Astrocyte (in vitro differentiated cells and primary cell): ENCODE data around the gene BRSK1. TPM values are rescaled to one million over a fixed set of nuclear protein-coding genes. Genes with fewer than 3 reads are reported as not detected.

Experiments
- DNase-seq: peaks from one replicate; pipeline ENCODE4 v3.0.0-alpha.2; 2010; ENCODE audit warnings: low read depth
- FAIRE-seq: peaks from 2 replicates; lab custom pipeline; 2011; peaks lifted over from hg19 to GRCh38; lab: Jason Lieb, UNC
- H2AFZ ChIP-seq: 2 replicates; pipeline ENCODE4 v1.6.0; 2012; ENCODE audit warnings: low read depth, low read length, inconsistent platforms
- H3K27ac ChIP-seq: 2 replicates; pipeline ENCODE4 v1.5.1; 2011; ENCODE audit warnings: low read depth, low read length, inconsistent platforms
- H3K27me3 ChIP-seq: 2 replicates; pipeline ENCODE4 v1.6.0; 2011; ENCODE audit warnings: low read length, inconsistent platforms; ENCODE audit not compliant: insufficient read depth
- H3K36me3 ChIP-seq: 2 replicates; pipeline ENCODE4 v1.5.1; 2011; ENCODE audit warnings: low read length, inconsistent platforms; ENCODE audit not compliant: insufficient read depth
- H3K4me1 ChIP-seq: 2 replicates; pipeline ENCODE4 v1.5.1; 2011; ENCODE audit warnings: low read length, inconsistent platforms; ENCODE audit not compliant: insufficient read depth
- H3K4me2 ChIP-seq: 2 replicates; pipeline ENCODE4 v1.6.0; 2012; ENCODE audit warnings: low read length, inconsistent platforms
- H3K4me3 ChIP-seq: 2 replicates; pipeline ENCODE4 v1.5.1; 2011; ENCODE audit warnings: low read depth, mild to moderate bottlenecking, low read length, inconsistent platforms; ENCODE audit not compliant: insufficient read depth
- H3K79me2 ChIP-seq: 2 replicates; pipeline ENCODE4 v1.6.0; 2012; ENCODE audit warnings: mild to moderate bottlenecking, low read length, inconsistent platforms; ENCODE audit not compliant: insufficient read depth
- H3K9ac ChIP-seq: 2 replicates; pipeline ENCODE4 v1.6.0; 2012; ENCODE audit warnings: mild to moderate bottlenecking, low read length, inconsistent platforms
- H3K9me3 ChIP-seq: 2 replicates; pipeline ENCODE4 v1.5.1; 2012; ENCODE audit warnings: low read depth, mild to moderate bottlenecking, low read length, inconsistent platforms; ENCODE audit not compliant: insufficient read depth
- H4K20me1 ChIP-seq: 2 replicates; pipeline ENCODE4 v1.6.0; 2012; ENCODE audit warnings: low read length, inconsistent platforms; ENCODE audit not compliant: insufficient read depth
- H3K27ac Mint-ChIP-seq: one replicate; pipeline ENCODE4 v1.8.0; 2021; ENCODE audit warnings: mild to moderate bottlenecking, mixed read lengths; ENCODE audit not compliant: unreplicated experiment
- H3K27me3 Mint-ChIP-seq: one replicate; pipeline ENCODE4 v1.8.0; 2021; ENCODE audit warnings: low read depth, mixed read lengths; ENCODE audit not compliant: unreplicated experiment
- H3K36me3 Mint-ChIP-seq: one replicate; pipeline ENCODE4 v1.8.0; 2021; ENCODE audit warnings: low read depth, mixed read lengths; ENCODE audit not compliant: unreplicated experiment
- H3K4me1 Mint-ChIP-seq: one replicate; pipeline ENCODE4 v1.8.0; 2021; ENCODE audit warnings: low read depth, mixed read lengths; ENCODE audit not compliant: unreplicated experiment
- H3K4me3 Mint-ChIP-seq: one replicate; pipeline ENCODE4 v1.8.0; 2021; ENCODE audit warnings: mild to moderate bottlenecking, moderate library complexity, mixed read lengths; ENCODE audit not compliant: unreplicated experiment
- H3K9me3 Mint-ChIP-seq: one replicate; pipeline ENCODE4 v1.8.0; 2021; ENCODE audit warnings: mild to moderate bottlenecking, mixed read lengths; ENCODE audit not compliant: unreplicated experiment
- CTCF ChIP-seq: IDR thresholded peaks from 2 replicates; pipeline ENCODE4 v1.5.1; 2011; ENCODE audit warnings: low read depth, mild to moderate bottlenecking, inconsistent platforms, low read length, moderate library complexity; ENCODE audit not compliant: insufficient read depth
- EZH2 ChIP-seq: IDR thresholded peaks from 2 replicates; pipeline ENCODE4 v1.6.1; 2012; ENCODE audit warnings: mild to moderate bottlenecking, low read length, inconsistent platforms; ENCODE audit not compliant: insufficient read depth
- total RNA-seq: library from RNA; stranded (reverse); gene quantifications from 2 replicates; pipeline ENCODE4 v1.2.1, GENCODE V29; 2021

BRSK1 gene
- total RNA-seq, 1 donor from 2014 or later = 18.8 TPM

- Mint-ChIP-seq H3K27ac (no peak overlapping the region), H3K4me3 (no peak overlapping the region), H3K36me3 (peaks cover 13% of the 10 kb centered on the region), H3K9me3 (peaks cover 2% of the 10 kb centered on the region), H3K27me3 (no peaks in the 10 kb centered on the region), H3K4me1 (no peaks in the 10 kb centered on the region)
- no peak overlapping the region for H2AFZ ChIP-seq
- H3K4me2 ChIP-seq = no peak overlapping the region
- DNase-seq (no peak), FAIRE-seq (no peak)
- peaks cover 5% of the 10 kb centered on the region for H3K79me2 ChIP-seq
- H3K27ac ChIP-seq = no peak overlapping the region
- H3K27me3 ChIP-seq = no peaks in the 10 kb centered on the region
- H3K4me1 ChIP-seq = no peaks in the 10 kb centered on the region
- H3K36me3 ChIP-seq = no peaks in the 10 kb centered on the region
- no peak overlapping the region for H3K4me3 ChIP-seq
- peaks cover 6% of the 10 kb centered on the region for H4K20me1 ChIP-seq
- TF ChIP-seq CTCF (no peak), EZH2 (no peak)
- H3K9me3 ChIP-seq = peaks cover 4% of the 10 kb centered on the region
- H3K9ac ChIP-seq = no peak overlapping the region
These were observed 14.5 kb upstream of the BRSK1 start for GRCh38 chr19:55269299-55269698.

GRCh38 chr19:55270172-55270942 is 13.4 kb upstream of the BRSK1 start:
- no peak for FAIRE-seq
- Histone ChIP-seq H3K4me3 (no peak overlapping the region), H3K4me2 (no peak overlapping the region), H2AFZ (no peak overlapping the region), H4K20me1 (peaks cover 6% of the 10 kb centered on the region), H3K36me3 (no peaks in the 10 kb centered on the region), H3K79me2 (peaks cover 5% of the 10 kb centered on the region), H3K9ac (no peak overlapping the region), H3K27ac (no peak overlapping the region), H3K9me3 (peaks cover 4% of the 10 kb centered on the region), H3K27me3 (no peaks in the 10 kb centered on the region), H3K4me1 (no peaks in the 10 kb centered on the region)
- DNase-seq = no peak
- H3K4me1 Mint-ChIP-seq = no peaks in the 10 kb centered on the region
- no peaks in the 10 kb centered on the region for H3K27me3 Mint-ChIP-seq
- peaks cover 2% of the 10 kb centered on the region for H3K9me3 Mint-ChIP-seq
- peaks cover 18% of the 10 kb centered on the region for H3K36me3 Mint-ChIP-seq
- no peak overlapping the region for H3K27ac Mint-ChIP-seq
- no peak overlapping the region for H3K4me3 Mint-ChIP-seq
- TF ChIP-seq CTCF = no peak
- TF ChIP-seq EZH2 = no peak

GRCh38 chr19:55272142-55272541 is 11.7 kb upstream of the BRSK1 start:
- H3K36me3 Mint-ChIP-seq = peaks cover 18% of the 10 kb centered on the region
- no peak overlapping the region for H3K4me3 ChIP-seq
- no peaks in the 10 kb centered on the region for H3K4me1 ChIP-seq
- TF ChIP-seq CTCF (no peak), EZH2 (no peak)
- H3K27ac Mint-ChIP-seq = no peak overlapping the region
- no peaks in the 10 kb centered on the region for H3K79me2 ChIP-seq
- no peak overlapping the region for H3K9ac ChIP-seq
- FAIRE-seq (no peak), DNase-seq (no peak)
- H3K27ac ChIP-seq = no peak overlapping the region
- no peaks in the 10 kb centered on the region for H3K27me3 ChIP-seq
- H3K9me3 Mint-ChIP-seq = no peaks in the 10 kb centered on the region
- no peak overlapping the region for H3K4me2 ChIP-seq
- H3K9me3 ChIP-seq = no peaks in the 10 kb centered on the region
- H4K20me1 ChIP-seq = no peaks in the 10 kb centered on the region
- no peak overlapping the region for H3K4me3 Mint-ChIP-seq
- no peak overlapping the region for H2AFZ ChIP-seq
- H3K36me3 ChIP-seq = no peaks in the 10 kb centered on the region
- H3K4me1 Mint-ChIP-seq = no peaks in the 10 kb centered on the region
- no peaks in the 10 kb centered on the region for H3K27me3 Mint-ChIP-seq
